GM18508 (cell line): ENCODE data around the gene VIPR2.

ENCODE experiments used
- ATAC-seq: cut with Tn5 transposase; IDR thresholded peaks from one replicate; pipeline ENCODE4 v1.9.1; 2021; ENCODE audit warnings: moderate number of reproducible peaks; ENCODE audit not compliant: insufficient read depth, unreplicated experiment

The VIPR2 gene

GRCh38 chr7:159031750-159032149, 112.9 kb downstream of the VIPR2 start:
- ATAC-seq, result no peak

DNA sequence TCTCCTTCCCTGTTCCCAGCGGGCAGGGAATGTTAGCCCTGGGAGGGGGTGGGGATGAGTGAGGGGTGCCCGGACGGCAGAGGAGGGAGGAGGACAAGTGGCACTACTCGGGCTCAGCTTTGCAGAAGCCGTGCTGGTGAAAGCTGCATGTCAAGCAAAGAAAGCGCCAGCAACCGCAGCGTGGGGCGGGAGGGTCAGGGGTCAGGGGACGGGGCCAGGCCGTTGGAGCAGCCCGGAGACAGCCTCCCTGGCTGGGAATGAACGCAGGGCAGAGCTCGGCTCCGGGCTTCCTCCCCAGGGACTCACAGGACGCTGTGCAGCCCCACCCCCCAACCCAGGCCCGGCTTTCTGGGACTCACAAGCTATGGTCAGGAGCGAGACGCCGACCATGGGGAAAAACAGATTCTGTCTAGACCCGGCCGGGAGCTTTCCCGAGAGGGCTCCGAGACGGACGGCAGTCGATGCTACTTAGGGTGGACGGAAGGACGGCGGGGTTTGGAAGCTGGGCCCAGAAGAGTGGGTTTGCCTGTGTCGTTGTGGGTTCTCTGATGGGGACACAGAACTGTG, 113.4 kb downstream of the VIPR2 start:
- ATAC-seq, result no peak

DNA sequence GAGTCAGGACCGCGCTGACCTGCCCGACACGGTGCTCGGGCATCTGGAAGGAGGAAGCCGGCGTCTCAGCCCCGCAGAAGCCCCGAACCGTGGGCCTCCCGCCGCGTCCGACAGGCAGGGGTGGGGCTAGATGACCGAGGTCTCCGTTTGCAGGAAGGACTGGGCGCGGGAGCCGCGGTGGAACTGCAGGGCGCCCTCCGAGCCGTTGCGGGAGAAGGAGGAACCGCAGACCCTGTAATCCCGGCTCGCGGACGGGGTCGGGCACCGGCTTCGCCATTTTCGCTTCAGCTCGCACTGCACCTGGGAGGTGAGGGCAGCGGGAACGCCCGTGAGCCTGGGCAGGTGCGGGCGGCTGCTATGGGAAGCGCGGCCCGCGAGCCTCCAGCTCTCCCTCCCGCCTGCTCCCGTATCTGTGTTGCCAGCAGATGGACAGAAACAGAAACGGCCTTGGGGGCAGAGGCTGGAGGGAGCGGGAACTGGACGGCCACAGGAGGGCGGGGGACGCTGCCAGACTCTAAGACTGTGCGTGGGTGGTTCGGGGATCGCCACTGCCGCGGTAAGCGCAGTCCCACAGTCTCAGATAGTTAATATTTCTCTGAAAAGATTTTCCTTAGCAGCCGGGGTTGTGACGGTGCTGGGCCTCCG, 114.1 kb downstream of the VIPR2 start:
- ATAC-seq, result no peak

DNA sequence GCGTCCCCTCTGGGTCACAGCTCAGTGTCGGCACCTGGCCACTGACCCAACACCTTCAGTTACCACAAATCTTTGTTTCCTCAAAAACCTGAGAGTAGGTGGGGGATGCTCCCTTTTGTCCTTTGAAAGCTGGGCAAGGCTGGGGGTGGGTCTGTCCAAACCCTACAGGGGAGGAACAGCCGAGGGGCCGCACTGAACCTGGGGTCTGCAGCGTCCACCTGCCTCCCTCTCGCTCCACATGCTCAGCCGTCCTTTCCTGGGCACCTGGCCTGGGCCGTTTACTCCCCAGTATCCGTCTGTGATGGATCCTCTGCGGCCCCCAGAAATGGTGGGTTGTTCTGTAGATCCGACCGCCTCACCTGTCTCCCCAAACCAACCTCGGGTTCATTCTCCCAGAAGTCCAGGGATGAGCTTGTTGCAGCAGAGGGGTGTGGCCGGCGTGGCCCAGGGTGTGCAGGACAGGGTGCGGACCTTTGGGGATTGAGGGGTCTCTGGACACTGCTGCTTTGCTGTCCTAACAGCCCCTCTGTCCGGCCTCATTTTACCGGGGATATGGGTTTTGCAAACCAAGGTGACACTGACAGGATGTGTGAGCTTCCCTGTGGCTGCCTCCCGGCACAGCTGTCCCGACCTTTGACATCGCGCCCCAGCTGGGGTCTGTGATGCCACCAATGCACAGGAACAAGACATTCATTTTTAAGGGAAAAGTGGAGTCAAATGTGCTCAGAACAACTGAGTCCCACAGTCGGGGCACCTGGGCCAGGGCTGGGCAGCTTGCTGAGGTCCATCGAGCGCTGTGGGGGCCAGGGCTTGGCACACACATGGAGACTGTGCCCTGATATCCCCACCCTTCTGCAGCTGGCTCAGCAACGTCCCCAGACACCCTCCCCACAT, 115.9 kb downstream of the VIPR2 start:
- no peak for ATAC-seq

GRCh38 chr7:159027789-159028507, 116.7 kb downstream of the VIPR2 start:
- no peak for ATAC-seq

DNA sequence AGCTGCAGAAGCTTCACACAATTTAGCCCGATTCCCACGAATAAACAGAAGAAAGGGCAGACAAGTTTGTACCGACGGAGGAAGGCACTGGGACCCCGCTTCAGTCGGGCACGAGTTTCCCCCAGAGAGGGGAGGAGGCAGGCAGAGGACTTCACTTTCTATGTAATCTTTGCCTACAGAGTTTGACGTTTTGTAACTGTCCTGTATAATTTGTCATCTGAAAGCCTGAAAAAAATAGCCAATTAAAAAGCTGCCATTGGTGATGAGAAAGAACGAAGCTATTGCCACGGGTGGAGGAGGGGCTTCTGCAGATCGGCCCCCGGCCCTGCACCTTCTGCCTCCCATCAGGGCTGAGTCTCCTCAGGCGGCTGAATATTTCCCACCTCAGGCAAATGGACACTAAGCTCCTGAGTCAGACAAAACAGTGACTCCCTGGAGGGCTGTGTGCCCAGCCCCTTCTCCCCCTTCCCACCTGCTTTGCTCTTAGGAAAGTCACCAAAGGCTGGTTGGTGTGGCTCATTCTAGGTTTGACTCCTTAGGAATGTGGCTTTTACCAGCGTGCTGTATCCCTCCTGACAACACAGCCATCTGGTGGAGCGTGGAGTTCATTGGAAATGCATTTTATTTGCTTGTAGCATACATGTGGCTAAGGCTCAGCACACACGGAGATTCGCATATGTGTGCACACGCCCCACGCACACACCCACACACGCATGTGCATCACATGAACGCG, 117.4 kb downstream of the VIPR2 start:
- ATAC-seq, result no peak

- ATAC-seq, result no peak
Measured at GRCh38 chr7:159026271-159027055, 118.2 kb downstream of the VIPR2 start.

GRCh38 chr7:159025161-159025779, 119.4 kb downstream of the VIPR2 start:
- ATAC-seq, result no peak

DNA sequence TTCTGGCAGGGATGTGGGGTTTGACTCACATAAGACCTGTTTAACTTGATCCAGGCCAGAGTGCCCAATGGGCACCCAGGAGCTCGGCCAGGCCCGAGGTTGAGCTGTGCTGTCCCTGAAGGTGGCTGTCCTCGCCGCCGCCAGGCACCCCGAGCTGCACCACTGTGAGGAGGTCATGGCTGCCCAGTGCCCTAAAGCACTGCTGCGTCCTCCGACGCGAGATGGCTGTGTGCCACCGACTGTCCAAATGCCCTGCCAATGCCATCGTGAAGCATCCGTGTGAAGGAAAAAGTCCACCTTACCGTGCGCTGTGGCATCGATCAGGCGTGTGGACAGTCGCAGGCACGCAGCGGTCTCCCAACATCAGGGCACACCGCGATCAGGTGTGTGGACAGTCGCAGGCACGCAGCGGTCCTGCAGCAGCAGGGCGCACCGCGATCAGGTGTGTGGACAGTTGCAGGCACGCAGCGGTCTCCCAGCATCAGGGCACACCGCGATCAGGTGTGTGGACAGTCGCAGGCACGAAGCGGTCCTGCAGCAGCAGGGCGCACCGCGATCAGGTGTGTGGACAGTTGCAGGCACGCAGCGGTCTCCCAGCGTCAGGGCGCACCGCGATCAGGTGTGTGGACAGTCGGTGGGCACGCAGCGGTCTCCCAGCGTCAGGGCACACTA, 120.3 kb downstream of the VIPR2 start:
- no peak for ATAC-seq

- no peak for ATAC-seq
Measured at GRCh38 chr7:159023746-159024145, 120.9 kb downstream of the VIPR2 start.

DNA sequence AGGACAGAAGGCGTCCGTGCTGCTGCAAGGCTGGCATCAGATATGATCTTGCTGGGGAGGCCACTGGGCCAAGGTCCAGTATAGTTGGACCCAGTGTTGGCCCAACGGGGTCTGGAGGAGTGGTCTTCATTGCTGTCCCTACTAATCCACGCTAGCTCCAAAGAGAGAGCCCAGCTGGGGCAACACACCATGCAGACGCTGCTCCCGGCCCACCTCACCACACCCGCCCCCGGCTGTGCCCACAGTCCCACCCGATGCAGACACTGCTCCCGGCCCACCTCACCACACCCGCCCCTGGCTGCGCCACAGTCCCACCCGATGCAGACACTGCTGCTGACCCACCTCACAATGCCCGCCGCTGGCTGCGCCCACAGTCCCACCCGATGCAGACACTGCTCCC, 121.5 kb downstream of the VIPR2 start:
- ATAC-seq, result no peak

DNA sequence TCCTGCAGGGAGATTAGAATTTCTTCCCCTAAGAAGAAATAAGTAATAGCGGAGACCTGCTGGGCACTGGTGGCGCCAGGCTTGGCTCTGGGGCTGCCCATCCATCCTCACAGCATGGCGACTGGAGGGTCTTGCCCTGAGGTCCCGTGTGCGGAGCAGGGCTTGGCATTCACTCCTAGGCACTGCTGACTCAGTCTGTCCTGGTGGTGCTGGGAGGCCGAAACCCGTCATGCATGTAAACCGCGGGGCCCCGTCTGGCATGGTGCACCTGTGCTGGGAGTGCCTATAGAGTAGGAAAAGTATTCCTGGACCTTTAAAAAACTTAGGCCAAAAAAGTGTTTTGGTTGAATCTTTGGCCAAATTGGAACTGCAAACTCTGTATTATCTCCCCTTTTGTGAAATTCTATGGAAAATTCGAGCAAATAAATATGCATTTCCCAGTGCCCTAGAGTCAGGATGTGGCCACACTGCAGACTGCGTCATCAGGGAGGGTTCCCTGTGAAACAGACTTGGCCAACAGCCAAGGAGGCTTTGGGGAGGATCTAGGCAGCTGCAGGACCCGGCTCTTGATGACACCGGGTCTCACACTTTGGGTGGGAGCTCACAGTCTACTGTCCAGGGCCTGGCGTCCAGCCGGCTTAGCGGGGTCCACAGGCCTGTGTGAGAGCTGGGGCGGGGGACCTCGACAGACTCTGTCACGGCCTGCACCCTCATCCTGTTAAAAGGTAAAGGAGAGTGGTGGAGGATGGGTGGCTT, 122.3 kb downstream of the VIPR2 start:
- ATAC-seq, result no peak

DNA sequence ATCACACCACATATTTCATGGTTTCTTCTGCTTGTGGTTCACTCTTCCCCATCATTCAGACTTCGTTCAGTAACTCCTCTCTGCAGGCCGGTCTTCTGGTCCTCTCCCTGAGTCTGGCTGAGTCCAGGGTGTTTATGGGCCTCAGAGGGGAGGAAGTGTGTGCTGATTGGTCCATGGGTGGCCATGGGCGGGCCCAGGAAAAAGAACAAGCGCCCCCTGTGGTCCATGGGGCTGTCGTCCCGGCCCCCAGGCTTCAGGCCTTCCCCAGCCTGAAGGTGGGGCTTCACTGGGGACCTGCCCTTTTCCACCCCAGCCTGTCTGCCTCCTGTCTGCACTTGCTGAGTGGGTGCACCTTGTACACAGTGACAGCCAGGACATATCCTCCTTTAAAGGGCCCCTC, 123.7 kb downstream of the VIPR2 start:
- no peak for ATAC-seq

DNA sequence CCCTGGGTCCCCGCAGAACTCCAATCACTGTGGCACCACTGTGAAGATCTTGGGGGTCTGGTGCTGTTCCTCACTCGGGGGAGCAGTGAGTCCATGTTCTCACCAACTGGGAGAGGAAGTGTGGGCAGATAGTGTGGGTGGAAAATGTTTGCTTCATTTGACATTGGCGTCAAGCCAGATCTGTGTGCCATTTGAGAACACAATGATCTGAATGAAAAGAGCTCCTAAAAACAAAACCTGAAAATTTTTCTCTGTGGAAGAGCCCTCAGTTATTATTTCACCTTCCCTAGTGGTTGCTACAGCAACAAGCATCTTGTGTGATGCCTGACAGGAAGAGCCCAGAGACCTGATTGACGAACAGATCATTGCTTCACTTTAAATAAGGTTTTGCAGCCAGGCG, 125.6 kb downstream of the VIPR2 start:
- no peak for ATAC-seq

DNA sequence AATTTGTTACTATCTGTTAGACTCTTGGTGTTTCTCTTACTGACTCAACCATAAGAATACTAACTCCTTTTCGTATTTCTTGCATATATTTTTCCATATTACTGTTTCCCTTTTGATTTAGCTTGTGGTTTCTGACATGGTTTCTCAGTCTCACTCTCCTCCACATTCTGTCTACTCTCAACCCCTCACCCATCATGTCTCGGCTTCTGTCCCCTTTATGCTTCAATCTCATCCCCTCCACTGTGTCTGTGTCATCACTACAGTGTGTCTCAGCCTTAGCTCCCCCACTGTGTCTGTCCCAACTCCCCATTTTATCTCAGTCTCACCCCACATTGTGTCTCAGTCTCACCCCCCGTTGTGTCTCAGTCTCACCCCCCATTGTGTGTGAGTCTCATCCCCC, 126.9 kb downstream of the VIPR2 start:
- ATAC-seq, result no peak

DNA sequence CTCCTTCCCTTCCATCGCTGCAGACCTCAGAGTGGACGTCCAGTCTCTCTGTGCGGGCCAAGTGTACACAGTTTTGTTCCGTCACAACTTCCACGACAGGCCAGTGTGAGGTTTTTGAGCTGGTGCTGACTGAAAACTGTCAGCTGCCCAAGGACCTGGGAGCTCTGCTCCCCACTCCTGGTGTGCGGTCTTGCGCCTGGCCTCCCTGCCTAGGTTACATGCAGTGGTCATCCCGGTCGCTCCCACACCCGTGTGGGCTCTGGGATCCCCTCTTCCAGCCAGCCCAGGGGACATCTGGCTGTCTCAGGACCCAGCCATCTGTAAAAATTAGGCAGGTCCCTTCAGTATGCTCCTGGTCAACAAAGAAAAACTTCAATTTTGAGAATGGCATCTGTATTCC, 127.5 kb downstream of the VIPR2 start:
- no peak for ATAC-seq

- no peak for ATAC-seq
Measured at GRCh38 chr7:159016591-159016990, 128.1 kb downstream of the VIPR2 start.
